Measurements from ENCODE around the gene SNX1. TPM values are rescaled to one million over a fixed set of nuclear protein-coding genes. Genes with fewer than 3 reads are reported as not detected.

The SNX1 gene
- total RNA-seq, 2 donors from 2014 or later, result 116 to 125 TPM

DNA sequence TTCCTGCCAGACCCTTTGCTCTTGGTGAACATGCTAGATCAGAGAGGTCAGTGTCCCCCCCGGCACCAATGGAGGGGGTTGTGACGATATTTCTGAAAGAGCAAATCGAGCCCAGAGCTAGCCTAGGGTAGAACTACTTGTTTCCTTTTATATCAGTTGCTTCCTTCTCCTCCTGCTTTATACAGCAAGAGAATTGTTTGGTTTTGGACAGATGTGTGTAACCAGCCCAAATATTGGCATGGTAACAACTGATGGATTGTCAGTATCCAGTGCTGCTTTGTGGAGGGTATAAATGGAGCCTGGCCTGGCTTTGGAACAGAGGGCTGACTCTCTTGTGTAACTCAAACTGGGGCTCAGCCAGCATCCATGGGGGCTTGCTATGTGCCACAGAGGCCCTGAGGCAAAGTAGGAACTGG lies 27.2 kb downstream of the SNX1 start:
- H3K4me1 ChIP-seq, result no peaks in the 10 kb centered on the region
- no peak for DNase-seq
- no peak overlapping the region for H3K27ac ChIP-seq
- no peak overlapping the region for H3K4me3 ChIP-seq
- intact Hi-C loops (cut with DNase I), result no loop called here
- H3K36me3 ChIP-seq, result peaks cover 21% of the 10 kb centered on the region
- H3K9me3 ChIP-seq, result no peaks in the 10 kb centered on the region
- no peaks in the 10 kb centered on the region for H3K27me3 ChIP-seq
- TF ChIP-seq, protein P1, sequence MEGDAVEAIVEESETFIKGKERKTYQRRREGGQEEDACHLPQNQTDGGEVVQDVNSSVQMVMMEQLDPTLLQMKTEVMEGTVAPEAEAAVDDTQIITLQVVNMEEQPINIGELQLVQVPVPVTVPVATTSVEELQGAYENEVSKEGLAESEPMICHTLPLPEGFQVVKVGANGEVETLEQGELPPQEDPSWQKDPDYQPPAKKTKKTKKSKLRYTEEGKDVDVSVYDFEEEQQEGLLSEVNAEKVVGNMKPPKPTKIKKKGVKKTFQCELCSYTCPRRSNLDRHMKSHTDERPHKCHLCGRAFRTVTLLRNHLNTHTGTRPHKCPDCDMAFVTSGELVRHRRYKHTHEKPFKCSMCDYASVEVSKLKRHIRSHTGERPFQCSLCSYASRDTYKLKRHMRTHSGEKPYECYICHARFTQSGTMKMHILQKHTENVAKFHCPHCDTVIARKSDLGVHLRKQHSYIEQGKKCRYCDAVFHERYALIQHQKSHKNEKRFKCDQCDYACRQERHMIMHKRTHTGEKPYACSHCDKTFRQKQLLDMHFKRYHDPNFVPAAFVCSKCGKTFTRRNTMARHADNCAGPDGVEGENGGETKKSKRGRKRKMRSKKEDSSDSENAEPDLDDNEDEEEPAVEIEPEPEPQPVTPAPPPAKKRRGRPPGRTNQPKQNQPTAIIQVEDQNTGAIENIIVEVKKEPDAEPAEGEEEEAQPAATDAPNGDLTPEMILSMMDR (IDR thresholded peaks at IDR 0.05), result no peak
- H3K9ac ChIP-seq (ENCODE audit: low read depth in 2 of 2, low read length in 2 of 2), result no peak overlapping the region

DNA sequence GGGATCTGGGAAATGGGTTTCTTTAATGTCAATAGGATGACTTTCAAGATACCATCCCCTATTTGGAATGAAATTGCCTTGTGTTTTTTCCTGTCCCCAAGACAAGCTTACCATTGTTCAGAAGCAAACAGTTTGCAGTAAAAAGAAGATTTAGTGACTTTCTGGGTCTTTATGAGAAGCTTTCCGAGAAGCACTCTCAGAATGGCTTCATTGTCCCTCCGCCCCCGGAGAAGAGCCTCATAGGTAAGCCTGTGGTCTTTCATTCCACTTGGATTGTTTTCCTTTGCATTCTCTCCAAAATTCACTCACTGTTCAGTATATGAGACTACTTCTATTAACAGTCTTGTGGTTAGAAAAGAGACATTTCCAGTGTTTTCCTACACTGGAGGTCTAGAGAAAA lies 30.2 kb downstream of the SNX1 start:
- no peaks in the 10 kb centered on the region for H3K27me3 ChIP-seq
- no peak for DNase-seq
- H3K4me3 ChIP-seq, result no peak overlapping the region
- no peak overlapping the region for H3K27ac ChIP-seq
- H3K9me3 ChIP-seq, result no peaks in the 10 kb centered on the region
- H3K4me1 ChIP-seq, result no peaks in the 10 kb centered on the region
- no peak overlapping the region for H3K9ac ChIP-seq (ENCODE audit: low read depth in 2 of 2, low read length in 2 of 2)
- intact Hi-C loops (cut with DNase I), result no loop called here
- H3K36me3 ChIP-seq, result peaks cover 30% of the 10 kb centered on the region
- TF ChIP-seq, protein P1 (IDR thresholded peaks at IDR 0.05), result no peak

DNA sequence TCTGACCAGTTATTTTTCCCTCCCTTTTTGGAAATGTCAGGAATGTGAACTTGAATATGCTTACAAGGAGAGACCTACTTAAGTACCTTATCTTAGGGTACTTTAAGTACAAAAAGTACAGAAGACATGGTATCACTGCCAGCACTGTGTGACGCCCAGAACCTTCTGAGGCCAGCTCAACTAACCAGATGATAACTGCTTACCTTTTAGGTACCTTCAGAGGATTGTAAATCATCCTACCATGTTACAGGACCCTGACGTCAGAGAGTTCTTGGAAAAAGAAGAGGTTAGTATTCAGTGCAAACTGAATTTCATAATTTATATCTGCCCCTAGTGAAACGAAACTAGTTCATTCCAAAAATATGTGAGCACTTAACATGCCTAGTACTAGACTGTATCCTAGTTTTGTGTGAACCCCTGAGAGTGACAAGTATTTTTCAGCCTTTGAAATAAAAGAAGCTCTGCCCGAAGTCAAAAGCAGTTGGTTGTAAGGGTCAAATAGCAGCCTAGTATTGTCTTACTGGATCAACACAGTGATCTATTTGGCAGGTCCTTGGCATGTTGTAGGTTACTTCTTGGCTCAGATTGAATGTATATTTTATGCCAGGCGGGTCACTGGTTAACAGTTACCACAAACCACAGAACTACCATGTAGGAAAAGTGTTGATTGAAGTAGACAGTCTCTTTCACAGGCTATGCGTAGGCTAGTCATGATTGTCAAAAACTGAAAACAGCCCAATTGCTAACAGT lies 31.9 kb downstream of the SNX1 start:
- DNase-seq, result no peak
- Histone ChIP-seq H3K4me1 (no peaks in the 10 kb centered on the region), H3K4me3 (no peak overlapping the region), H3K27me3 (no peaks in the 10 kb centered on the region), H3K36me3 (peaks cover 39% of the 10 kb centered on the region), H3K9ac (ENCODE audit: low read depth in 2 of 2, low read length in 2 of 2) (no peak overlapping the region), H3K9me3 (no peaks in the 10 kb centered on the region), H3K27ac (no peak overlapping the region)
- TF ChIP-seq, protein P1 (IDR thresholded peaks at IDR 0.05), result no peak
- intact Hi-C loops (cut with DNase I), result no loop called here

DNA sequence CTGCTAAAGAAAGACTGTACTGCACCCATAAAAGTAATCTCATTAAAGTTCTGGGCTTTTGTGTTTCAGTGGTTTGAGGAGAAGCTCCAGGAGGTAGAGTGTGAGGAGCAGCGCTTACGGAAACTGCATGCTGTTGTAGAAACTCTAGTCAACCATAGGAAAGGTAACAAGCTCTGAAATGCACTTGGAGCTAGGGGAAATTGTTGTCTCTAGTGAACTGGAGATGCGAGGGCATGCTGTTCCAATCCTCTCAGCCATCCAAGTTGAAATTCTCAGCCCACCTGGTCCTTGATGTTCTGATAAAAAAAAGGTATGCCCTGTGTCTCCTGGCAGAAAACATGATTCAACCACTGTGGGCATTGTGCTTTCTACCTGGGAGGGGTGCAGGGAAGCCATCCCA lies 34.4 kb downstream of the SNX1 start:
- Histone ChIP-seq H3K36me3 (peaks cover 48% of the 10 kb centered on the region), H3K4me1 (no peaks in the 10 kb centered on the region), H3K4me3 (no peak overlapping the region), H3K9me3 (no peaks in the 10 kb centered on the region), H3K27ac (no peak overlapping the region), H3K9ac (ENCODE audit: low read depth in 2 of 2, low read length in 2 of 2) (no peak overlapping the region), H3K27me3 (no peaks in the 10 kb centered on the region)
- TF ChIP-seq, protein P1 (IDR thresholded peaks at IDR 0.05), result no peak
- intact Hi-C loops (cut with DNase I), result no loop called here
- no peak for DNase-seq

DNA sequence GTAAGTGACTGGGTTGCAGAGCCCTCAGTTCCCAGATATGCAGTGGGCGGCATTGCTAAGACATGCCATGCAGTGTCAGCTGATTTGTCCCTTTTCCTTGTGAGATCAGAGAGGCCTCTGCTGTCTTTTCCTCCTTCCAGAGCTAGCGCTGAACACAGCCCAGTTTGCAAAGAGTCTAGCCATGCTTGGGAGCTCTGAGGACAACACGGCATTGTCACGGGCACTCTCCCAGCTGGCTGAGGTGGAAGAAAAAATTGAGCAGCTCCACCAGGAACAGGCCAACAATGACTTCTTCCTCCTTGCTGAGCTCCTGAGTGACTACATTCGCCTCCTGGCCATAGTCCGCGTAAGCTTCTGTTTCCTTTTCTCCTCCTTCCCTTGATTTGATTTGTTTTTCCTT lies 35.8 kb downstream of the SNX1 start:
- H3K27me3 ChIP-seq, result no peaks in the 10 kb centered on the region
- H3K9me3 ChIP-seq, result no peaks in the 10 kb centered on the region
- no peak for DNase-seq
- no peak overlapping the region for H3K4me3 ChIP-seq
- H3K27ac ChIP-seq, result no peak overlapping the region
- intact Hi-C loops (cut with DNase I), result no loop called here
- H3K9ac ChIP-seq (ENCODE audit: low read depth in 2 of 2, low read length in 2 of 2), result no peak overlapping the region
- TF ChIP-seq, protein P1 (IDR thresholded peaks at IDR 0.05), result no peak
- H3K36me3 ChIP-seq, result peaks cover 56% of the 10 kb centered on the region
- H3K4me1 ChIP-seq, result no peaks in the 10 kb centered on the region

All from colonic mucosa (tissue), 4 donors.